Activated naive CD8-positive, alpha-beta T cell treated with anti-CD3 and anti-CD28 coated beads, Interleukin-2, amount 10 ng/mL, durations not matched to agents 7 days and 5 days (primary cell): Measurements from ENCODE around the gene SELENBP1. TPM values are rescaled to one million over a fixed set of nuclear protein-coding genes. Genes with fewer than 3 reads are reported as not detected.

Experiments
- ATAC-seq: fragments of 150-1000 bp; cut with Tn5 transposase; one replicate; pipeline ENCODE4 v1.10.0; 2021; ENCODE audit warnings: low read depth, moderate library complexity
- POLR2A ChIA-PET: fragments of 350-600 bp; sonication (Branson Sonifier 250); formaldehyde crosslinking; loops from one replicate; lab custom pipeline; 2021; ENCODE audit warnings: antibody characterized with exemption; lab: Charles Lee
- DNase-seq: peaks from one replicate; pipeline ENCODE4 v3.0.0; 2021
- H3K27ac Mint-ChIP-seq: one replicate; pipeline ENCODE4 v1.8.0; 2022; ENCODE audit warnings: mild to moderate bottlenecking, mixed read lengths
- H3K27me3 Mint-ChIP-seq: one replicate; pipeline ENCODE4 v1.8.0; 2022; ENCODE audit warnings: mild to moderate bottlenecking, moderate library complexity, mixed read lengths
- H3K36me3 Mint-ChIP-seq: one replicate; pipeline ENCODE4 v1.8.0; 2021; ENCODE audit warnings: mild to moderate bottlenecking, mixed read lengths
- H3K4me1 Mint-ChIP-seq: one replicate; pipeline ENCODE4 v1.8.0; 2021; ENCODE audit warnings: mixed read lengths
- H3K4me3 Mint-ChIP-seq: one replicate; pipeline ENCODE4 v1.8.0; 2022; ENCODE audit warnings: mild to moderate bottlenecking, moderate library complexity, mixed read lengths
- H3K9me3 Mint-ChIP-seq: one replicate; pipeline ENCODE4 v1.8.0; 2021; ENCODE audit warnings: mixed read lengths
- total RNA-seq, 2 experiments: library from RNA; stranded (reverse); gene quantifications; one replicate each; pipeline ENCODE4 v1.2.3, GENCODE V29; 2021

Gene SELENBP1
- total RNA-seq, 2 experiments from 2014 or later, result not detected

DNA sequence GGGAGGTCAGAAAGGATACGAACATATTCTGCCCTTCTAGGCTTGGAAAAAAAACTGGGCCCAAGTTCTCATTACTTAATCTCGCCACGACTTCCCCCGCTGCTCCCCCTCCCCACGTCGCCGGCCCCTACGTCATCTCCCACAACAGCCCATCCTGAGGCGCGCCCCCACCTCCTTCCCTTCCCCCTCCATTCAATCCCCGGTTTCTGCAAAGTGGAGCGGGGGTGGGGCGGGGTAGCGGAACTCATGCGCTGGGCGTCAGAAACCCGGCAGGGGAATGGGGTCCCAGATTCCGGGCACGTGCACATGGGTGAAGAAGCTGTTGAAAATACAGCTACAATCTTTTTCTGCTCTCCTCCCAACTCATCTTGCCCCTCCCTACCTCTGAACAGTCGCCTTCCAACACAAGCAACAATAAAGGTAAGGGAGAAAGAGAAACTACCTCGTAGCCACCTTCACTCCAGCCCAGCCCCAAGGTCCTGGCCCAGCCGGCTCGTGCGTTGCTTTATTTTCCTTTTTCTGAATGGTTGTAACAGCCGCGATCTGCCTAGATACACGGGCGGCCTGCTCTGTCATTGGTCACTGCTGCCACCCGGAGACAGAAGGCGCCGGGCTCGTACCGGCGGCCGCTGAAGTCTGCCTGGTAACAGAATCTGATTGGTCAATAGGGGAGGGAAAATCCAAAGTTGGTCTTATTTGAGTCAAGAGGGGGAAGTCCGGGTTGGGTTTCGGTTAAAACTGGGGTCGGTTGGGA lies 25.6 kb downstream of the SELENBP1 start, which contains the start of gene RFX5:
TSS of gene RFX5 (minus strand) at position 484 of the 754 bp plus-strand sequence. CDS start 932 bp downstream, outside the sequence.
- Mint-ChIP-seq H3K27me3 (no peaks in the 10 kb centered on the region), H3K4me3 (peak within 1 kb of the TSS; percentile 92), H3K4me1 (peaks cover 21% of the 10 kb centered on the region), H3K27ac (peak within 1 kb of the TSS; percentile 96), H3K9me3 (peaks cover 3% of the 10 kb centered on the region), H3K36me3 (peaks cover 4% of the 10 kb centered on the region)
- POLR2A ChIA-PET, result interaction anchor here (0.8 to 1.6 kb wide), 3 partner anchors 20 to 64 kb away, joined by 3 to 9 read pairs (median 8); partner anchors contain the start of genes PI4KB and PSMB4
- ATAC-seq (peak; percentile 98), DNase-seq (peak; percentile 85)

GRCh38 chr1:151346082-151346768 lies 26.3 kb downstream of the SELENBP1 start:
- Mint-ChIP-seq H3K27me3 (no peaks in the 10 kb centered on the region), H3K9me3 (peaks cover 2% of the 10 kb centered on the region), H3K36me3 (peaks cover 3% of the 10 kb centered on the region), H3K27ac (peak overlapping the region; percentile 96), H3K4me3 (peak overlapping the region; percentile 92), H3K4me1 (peaks cover 21% of the 10 kb centered on the region)
- POLR2A ChIA-PET, result interaction anchor here (0.8 to 1.6 kb wide), 3 partner anchors 19 to 63 kb away, joined by 3 to 9 read pairs (median 8); partner anchors contain the start of genes PI4KB and PSMB4
- ATAC-seq, result no peak
- DNase-seq, result no peak

DNA sequence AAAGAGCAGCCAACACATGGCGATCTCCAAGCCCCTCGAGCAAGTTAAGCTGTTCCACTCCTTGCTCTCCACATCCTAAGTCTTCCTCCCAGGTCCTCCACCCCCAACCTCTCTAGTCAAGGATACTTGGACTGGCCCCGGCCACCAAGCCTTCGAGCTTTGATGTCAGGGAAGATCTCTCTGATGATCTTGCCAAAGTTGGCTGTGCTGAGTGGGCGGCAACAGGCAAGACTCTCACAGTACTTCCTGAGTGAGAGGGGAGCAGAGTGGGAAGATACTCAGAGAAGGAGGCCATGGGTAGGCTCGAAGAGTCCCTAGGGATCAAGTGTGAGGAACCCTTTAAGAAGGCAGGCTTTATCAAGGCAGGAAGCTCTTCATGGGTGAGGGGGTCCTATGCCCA lies 28.2 kb downstream of the SELENBP1 start:
- Mint-ChIP-seq H3K4me1 (peaks cover 29% of the 10 kb centered on the region), H3K9me3 (no peaks in the 10 kb centered on the region), H3K27me3 (no peaks in the 10 kb centered on the region), H3K4me3 (no peak overlapping the region), H3K36me3 (peaks cover 3% of the 10 kb centered on the region), H3K27ac (no peak overlapping the region)
- DNase-seq (no peak), ATAC-seq (no peak)
- POLR2A ChIA-PET, result interaction anchor here (0.6 kb wide), 1 partner anchor 17 kb away, joined by 3 read pairs; the partner anchor contains the start of gene PI4KB

DNA sequence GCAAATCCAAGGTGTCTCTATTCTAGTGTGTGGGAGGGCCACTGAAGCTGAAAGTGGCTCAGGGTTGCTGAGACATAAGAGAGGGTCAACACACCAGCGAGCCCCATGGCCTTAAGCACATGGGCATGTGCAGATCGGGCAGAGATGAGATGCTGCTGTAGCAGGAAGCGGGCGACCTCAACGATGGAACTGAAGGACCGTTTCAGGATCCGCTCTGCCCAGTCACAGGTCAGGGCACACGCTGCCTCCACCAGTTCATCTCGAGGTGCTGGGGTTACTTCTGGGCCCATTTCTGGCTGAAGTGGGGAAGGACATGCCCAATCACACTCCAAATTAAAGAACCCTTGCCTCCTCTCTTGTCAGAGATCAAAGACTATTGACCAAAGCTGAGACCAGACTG lies 28.9 kb downstream of the SELENBP1 start:
- H3K27ac Mint-ChIP-seq, result no peak overlapping the region
- no peaks in the 10 kb centered on the region for H3K27me3 Mint-ChIP-seq
- POLR2A ChIA-PET, result interaction anchor here (0.6 kb wide), 1 partner anchor 16 kb away, joined by 3 read pairs; the partner anchor contains the start of gene PI4KB
- no peaks in the 10 kb centered on the region for H3K9me3 Mint-ChIP-seq
- ATAC-seq, result no peak
- H3K36me3 Mint-ChIP-seq, result peaks cover 3% of the 10 kb centered on the region
- H3K4me1 Mint-ChIP-seq, result peaks cover 29% of the 10 kb centered on the region
- H3K4me3 Mint-ChIP-seq, result no peak overlapping the region
- DNase-seq, result no peak

- POLR2A ChIA-PET, result no interaction called here
- H3K36me3 Mint-ChIP-seq, result peaks cover 3% of the 10 kb centered on the region
- DNase-seq, result no peak
- no peaks in the 10 kb centered on the region for H3K9me3 Mint-ChIP-seq
- no peak for ATAC-seq
- H3K27ac Mint-ChIP-seq, result peak overlapping the region; percentile 59
- peaks cover 24% of the 10 kb centered on the region for H3K4me1 Mint-ChIP-seq
- H3K27me3 Mint-ChIP-seq, result no peaks in the 10 kb centered on the region
- no peak overlapping the region for H3K4me3 Mint-ChIP-seq
These were observed 29.9 kb downstream of the SELENBP1 start for GRCh38 chr1:151342569-151342968.

DNA sequence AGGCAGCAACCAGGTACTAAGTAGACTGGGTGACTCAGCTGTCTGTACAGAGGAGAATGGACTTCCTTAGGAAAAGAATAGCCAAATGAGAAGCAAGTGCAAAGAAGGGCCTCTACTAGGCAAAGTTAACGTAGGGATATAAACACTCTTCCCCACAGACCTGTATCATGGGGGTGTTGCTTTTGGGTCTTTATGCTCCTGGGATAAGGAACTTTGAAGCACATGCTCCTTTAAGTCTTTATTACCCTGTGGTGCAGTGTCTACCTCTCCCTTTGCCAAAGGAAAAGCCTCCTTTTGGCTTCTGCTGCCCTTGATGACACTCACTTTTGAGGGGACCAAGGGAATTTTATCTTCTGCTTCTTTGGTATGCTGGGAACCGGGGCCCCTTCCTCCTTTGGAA lies 30.5 kb downstream of the SELENBP1 start:
- Mint-ChIP-seq H3K9me3 (no peaks in the 10 kb centered on the region), H3K36me3 (peaks cover 3% of the 10 kb centered on the region), H3K4me1 (peaks cover 21% of the 10 kb centered on the region), H3K4me3 (no peak overlapping the region), H3K27me3 (no peaks in the 10 kb centered on the region), H3K27ac (no peak overlapping the region)
- DNase-seq (no peak), ATAC-seq (no peak)
- POLR2A ChIA-PET, result interaction anchor here (0.6 kb wide), 1 partner anchor 57 kb away, joined by 3 read pairs; no protein-coding TSS in a partner anchor

- Mint-ChIP-seq H3K4me1 (peaks cover 18% of the 10 kb centered on the region), H3K36me3 (peaks cover 3% of the 10 kb centered on the region), H3K4me3 (no peak overlapping the region), H3K27ac (peak overlapping the region; percentile 9), H3K27me3 (no peaks in the 10 kb centered on the region), H3K9me3 (no peaks in the 10 kb centered on the region)
- DNase-seq, result no peak
- ATAC-seq, result peak; percentile 78
- POLR2A ChIA-PET, result interaction anchor here (0.9 to 1.7 kb wide), 6 partner anchors 11 to 60 kb away, joined by 3 to 8 read pairs (median 4); partner anchors contain the start of genes PI4KB and PSMB4
These were observed 31.4 kb downstream of the SELENBP1 start for GRCh38 chr1:151340870-151341754.

DNA sequence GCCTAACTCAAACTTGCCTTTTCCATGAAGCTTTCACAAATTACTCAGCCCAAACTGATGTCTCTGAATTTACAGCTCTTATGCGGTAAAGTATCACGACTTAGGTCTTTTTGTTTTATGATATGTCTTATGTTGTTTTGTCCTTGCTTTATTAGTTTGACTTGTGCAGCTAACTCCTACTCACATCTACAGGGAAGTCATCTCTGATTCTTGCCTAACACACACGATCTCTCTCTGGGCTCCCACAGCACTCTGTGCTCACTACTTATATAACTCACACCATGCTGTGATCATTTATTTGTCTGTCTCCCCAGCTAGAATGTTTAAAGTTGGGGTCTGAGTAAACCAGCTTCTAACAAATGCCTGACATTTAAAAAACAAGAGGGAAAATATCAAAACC lies 35.9 kb downstream of the SELENBP1 start:
- no peaks in the 10 kb centered on the region for H3K9me3 Mint-ChIP-seq
- H3K4me3 Mint-ChIP-seq, result no peak overlapping the region
- H3K4me1 Mint-ChIP-seq, result peaks cover 9% of the 10 kb centered on the region
- DNase-seq (no peak), ATAC-seq (no peak)
- no peaks in the 10 kb centered on the region for H3K27me3 Mint-ChIP-seq
- H3K27ac Mint-ChIP-seq, result no peak overlapping the region
- no peaks in the 10 kb centered on the region for H3K36me3 Mint-ChIP-seq
- POLR2A ChIA-PET, result no interaction called here

- Mint-ChIP-seq H3K9me3 (no peaks in the 10 kb centered on the region), H3K36me3 (no peaks in the 10 kb centered on the region), H3K4me1 (peaks cover 2% of the 10 kb centered on the region), H3K4me3 (no peak overlapping the region), H3K27ac (no peak overlapping the region), H3K27me3 (no peaks in the 10 kb centered on the region)
- no peak for ATAC-seq
- DNase-seq, result no peak
- POLR2A ChIA-PET, result no interaction called here
These were observed 37.7 kb downstream of the SELENBP1 start for GRCh38 chr1:151334822-151335221.

DNA sequence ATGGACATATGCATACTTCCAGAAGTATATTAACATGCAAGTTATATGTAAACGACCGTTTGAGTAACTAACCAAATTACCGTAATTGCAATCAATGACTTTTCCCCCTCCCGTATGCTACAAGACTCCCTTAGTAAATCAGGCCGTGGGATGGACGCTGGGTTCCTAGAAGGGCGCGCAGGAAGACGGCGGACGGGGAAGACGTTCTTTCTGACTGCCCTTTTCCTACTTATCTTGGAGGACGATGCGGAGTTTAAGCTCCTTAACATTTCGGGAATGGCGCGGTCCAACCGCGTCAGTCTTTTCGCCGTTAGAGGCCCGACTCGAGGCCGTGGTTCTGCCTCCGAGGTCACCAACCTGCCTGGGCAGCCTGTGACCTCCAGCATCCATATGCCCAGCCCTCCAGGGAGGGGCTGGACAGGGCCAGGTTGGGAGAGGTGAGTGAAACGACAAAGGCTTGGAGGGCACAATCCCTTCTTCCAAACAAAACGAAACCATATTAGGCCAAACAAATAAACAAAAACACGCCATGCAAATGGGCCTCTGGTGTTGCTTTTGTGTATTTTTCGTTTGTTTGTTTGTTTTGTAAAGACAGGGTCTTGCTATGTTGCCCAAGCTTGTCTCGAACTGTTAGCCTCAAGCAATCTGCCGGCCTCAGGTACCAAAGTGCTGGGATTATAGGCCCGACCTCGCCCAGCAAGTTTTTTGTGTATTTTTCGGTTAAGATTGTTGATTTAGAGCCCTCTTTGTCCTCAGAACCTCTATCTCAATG lies 44.4 kb downstream of the SELENBP1 start:
- Mint-ChIP-seq H3K27me3 (no peaks in the 10 kb centered on the region), H3K36me3 (peaks cover 10% of the 10 kb centered on the region), H3K4me3 (peak overlapping the region; percentile 99), H3K27ac (peak overlapping the region; percentile 97), H3K4me1 (peaks cover 25% of the 10 kb centered on the region), H3K9me3 (no peaks in the 10 kb centered on the region)
- DNase-seq, result peak; percentile 49
- POLR2A ChIA-PET, result interaction anchor here (0.6 to 2.7 kb wide), 12 partner anchors 10 to 138 kb away, joined by 3 to 13 read pairs (median 6); partner anchors contain the start of genes PSMB4, PSMD4, RFX5 and VPS72
- ATAC-seq, result peak; percentile 17

DNA sequence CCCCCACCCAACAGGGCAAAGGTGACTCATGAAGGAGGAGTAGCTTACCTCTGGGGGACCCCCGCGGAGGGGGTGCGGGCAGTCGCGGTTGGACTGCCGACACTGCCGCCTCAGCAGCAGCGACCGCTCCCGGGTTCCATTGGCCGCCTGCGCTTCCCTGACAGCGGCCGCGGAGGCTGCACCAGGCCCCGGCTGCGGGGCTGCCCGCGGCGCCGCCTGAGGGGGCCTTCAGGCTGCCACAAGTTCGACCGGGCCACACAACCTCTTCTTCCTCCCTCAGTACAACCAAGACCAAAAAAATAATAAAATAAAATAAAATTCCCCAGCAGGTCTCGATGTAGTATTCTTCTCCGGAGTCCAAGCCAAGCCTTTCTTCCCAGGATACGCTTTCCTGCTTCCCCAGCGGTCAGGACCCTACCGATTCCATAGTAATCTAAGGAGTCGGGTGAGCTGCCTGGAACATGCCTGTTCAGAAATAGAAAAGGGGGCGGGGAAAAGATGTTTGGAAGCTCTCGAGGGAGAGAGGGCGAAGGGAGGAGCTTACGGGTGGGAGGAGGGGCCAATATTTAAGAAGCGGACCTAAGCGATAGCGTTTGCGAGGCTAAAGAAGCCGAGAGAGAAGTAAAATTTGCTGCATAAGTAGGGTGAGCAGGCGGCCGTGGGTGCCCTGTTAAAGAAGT lies 45.1 kb downstream of the SELENBP1 start, which contains the start of gene PI4KB:
TSS of gene PI4KB (minus strand) at position 194 of the 680 bp plus-strand sequence. CDS start 10,935 bp downstream, outside the sequence.
- peak within 1 kb of the TSS; percentile 97 for H3K27ac Mint-ChIP-seq
- no peaks in the 10 kb centered on the region for H3K27me3 Mint-ChIP-seq
- peak; percentile 91 for ATAC-seq
- peaks cover 28% of the 10 kb centered on the region for H3K4me1 Mint-ChIP-seq
- H3K4me3 Mint-ChIP-seq, result peak within 1 kb of the TSS; percentile 99
- POLR2A ChIA-PET, result interaction anchor here (0.9 to 2.7 kb wide), 13 partner anchors 9 to 138 kb away, joined by 3 to 13 read pairs (median 5); partner anchors contain the start of genes PSMB4, PSMD4, RFX5 and VPS72
- peak; percentile 87 for DNase-seq
- no peaks in the 10 kb centered on the region for H3K9me3 Mint-ChIP-seq
- H3K36me3 Mint-ChIP-seq, result peaks cover 14% of the 10 kb centered on the region
